HG03558 (cell line): Measurements from ENCODE around the gene PHTF1.

Experiments
- ATAC-seq: cut with Tn5 transposase; IDR thresholded peaks from one replicate; pipeline ENCODE4 v1.9.1; 2021; ENCODE audit warnings: moderate number of reproducible peaks; ENCODE audit not compliant: unreplicated experiment; ENCODE audit errors: extremely low read depth

The PHTF1 gene

DNA sequence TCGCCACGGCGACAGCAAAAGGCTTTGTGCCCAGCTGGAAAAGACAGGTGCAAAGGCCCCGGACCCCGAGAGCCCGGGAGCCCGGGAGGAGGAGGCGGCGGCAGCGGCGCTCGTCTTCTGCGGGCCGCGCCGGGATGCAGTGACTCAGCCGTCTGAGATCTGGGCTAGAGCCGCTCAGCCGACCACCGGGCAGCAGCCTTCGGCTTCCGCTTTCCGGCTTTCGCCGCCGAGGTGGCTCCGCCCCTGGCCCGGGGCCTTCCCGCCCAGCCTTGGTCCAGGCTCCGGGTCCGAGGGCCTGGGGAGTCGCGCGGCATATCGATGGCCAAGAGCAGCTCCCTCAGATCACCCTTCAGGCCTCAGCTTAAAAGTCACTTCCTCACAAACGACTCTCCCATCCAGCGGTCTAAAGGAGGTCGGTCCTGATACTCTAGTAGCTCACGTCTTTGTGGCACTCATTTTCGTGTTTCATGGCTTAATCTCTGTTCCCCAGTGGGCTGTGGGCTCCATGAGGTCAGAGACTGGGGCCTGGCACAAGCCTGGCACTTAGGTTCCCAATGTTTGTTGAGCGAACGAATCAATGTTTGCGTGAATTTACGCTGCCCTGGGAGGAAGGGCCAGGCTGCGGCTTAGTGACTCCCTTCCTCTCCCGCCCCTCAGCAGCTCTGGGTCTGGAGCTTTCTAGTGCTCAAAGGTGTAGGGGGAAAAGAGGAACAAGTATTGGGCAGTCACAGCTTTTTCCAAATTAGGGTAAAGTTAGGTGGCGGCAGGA, at the start of gene PHTF1:
Gene PHTF1 (minus strand): TSS at position 154 of the 769 bp plus-strand sequence. CDS start 783 bp downstream, outside the sequence.
- peak; percentile 48 for ATAC-seq

DNA sequence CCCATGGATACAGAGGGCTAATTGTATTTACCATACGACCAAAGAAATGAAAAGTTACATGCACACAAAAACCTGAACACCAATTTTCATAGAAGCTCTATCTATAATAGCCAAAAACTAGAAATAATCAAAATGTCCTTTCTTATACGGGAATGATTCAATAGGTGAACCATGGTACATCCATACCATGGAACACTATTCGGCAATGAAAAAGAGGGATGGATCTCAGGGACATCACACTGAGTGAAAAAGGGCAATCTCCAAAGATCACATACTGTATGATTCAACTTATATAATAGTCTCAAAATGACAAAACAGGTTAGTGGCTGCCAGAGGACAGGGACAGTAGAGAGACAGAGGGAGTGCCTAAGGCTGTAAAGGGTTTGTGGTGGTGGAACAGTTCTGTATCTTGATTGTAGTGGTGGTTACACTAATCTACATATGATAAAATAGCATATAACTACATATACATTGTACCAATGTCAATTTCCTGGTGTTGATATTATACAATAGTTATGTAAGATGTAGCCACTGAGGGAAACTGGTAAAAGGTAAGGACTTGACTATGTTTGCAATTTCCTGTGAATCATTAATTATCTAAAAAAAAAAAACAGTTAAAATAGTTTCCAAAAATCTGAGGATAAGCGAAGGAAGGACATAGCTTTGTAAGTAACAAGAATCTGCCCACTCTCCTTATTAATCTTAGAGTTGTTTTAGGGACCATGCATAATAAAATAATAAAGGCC, 49.3 kb upstream of the PHTF1 start:
- no peak for ATAC-seq

DNA sequence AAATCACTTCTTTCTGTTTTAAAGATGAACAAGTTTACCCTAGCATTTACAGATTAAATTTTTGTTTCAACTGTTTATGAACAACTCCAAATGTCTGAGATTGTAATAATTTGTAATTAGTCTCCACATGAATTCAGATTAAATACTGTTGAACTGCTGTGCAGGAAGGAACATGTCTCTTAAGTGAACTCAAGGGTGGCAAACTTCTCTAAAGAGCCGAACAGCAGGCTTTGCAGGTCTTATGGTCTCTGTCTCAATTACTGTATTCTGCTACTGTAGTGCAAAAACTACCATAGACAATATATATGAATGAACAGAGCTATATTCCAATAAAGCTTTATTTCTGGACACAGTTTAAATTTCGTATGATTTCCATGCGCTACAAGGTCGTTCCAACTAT, 46.4 kb upstream of the PHTF1 start:
- no peak for ATAC-seq

DNA sequence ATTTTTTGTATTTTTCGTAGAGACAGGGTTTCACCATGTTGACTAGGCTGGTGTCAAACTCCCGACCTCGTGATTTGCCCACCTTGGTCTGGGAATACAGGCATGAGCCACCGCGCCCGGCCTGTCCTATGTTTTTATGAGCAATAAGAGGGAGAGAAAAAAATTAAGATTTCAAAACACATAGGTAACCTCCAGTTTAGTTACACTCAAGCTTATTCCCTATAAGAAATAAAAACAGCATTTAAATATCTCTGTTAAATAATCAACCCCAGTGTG, 45.9 kb upstream of the PHTF1 start:
- no peak for ATAC-seq

DNA sequence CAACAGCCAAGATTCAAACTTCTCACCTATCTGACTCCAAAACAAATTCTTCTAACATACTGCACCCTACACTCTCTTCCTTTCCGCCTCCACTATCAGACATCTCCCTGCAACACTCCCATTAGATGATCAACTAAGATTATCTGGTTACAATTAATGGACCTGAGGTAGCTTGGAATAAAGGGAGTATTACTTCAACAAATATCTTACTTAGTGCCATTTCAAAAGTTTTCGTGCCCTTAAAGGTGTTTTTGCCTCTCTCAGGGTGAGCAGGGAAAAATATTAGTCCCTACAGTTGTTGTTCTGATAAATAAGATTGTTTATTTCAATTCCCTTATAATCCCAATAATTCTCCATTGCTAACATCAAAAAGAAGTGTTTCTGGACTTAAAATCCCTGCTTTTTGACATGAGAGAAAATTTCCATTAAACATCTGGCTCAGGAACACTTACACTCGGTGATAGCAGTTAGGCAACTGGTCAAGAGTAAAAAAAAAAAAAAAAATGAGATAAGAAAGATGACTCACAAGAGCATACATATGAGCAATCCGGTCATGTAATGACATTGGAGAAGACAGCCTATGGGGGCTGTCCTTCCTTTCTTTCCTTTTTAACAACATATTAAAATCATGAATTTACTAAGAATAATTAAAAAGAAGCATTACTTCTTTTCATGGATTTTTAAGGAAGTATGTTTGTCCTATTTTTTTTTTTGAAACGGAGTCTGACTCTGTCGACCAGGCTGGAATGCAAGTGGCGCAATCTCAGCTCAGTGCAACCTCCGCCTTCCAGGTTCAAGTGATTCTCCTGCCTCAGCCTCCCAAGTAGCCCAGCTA, 45.4 kb upstream of the PHTF1 start:
- ATAC-seq: no peak

DNA sequence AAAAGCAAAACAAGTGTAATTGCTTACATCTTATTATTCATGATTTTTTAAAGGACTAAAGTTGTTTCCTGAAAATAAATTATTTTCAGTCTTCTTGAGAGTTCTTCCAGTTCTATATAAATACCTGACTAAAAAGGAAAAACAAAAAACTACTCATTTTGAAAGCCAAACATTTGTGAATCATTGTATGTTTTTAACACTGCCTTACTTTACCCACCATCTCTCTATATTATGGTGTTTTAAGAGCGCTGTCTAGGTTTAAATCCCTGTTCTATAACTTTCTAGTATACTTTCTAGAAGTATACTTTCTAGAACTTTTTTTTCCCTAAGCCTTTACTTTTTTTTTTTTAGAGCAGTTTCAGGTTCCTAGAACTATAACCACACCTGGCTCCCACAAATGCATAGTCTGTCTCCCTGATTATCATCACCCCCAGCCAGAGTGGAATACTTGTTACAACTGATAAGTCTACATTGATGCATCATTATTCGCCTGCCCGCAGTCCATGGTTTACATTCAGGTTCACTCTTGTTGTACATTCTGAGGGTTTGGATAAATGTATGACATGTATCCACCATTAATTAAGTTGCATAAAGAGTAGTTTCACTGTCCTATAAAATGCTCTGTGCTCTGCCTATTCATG, 43.2 kb upstream of the PHTF1 start:
- no peak for ATAC-seq

DNA sequence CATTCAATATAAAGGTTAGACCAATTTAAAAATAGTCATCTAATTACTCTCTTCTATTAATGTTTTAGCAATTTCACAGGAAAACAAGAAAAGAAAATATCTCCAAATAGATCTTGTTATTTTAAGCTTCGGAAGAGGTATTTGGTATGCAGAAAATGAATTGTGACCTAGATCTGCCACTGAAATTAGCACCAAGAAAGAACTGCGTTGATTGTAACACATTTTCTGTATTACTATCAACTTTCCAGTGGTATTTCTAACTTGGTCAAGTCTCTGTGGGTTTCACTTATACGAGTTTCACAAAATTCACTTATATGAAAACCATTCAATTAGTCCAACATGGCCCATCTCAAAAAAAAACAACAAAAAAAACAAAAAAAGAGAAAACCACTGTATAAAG, 41.2 kb upstream of the PHTF1 start:
- ATAC-seq: no peak

DNA sequence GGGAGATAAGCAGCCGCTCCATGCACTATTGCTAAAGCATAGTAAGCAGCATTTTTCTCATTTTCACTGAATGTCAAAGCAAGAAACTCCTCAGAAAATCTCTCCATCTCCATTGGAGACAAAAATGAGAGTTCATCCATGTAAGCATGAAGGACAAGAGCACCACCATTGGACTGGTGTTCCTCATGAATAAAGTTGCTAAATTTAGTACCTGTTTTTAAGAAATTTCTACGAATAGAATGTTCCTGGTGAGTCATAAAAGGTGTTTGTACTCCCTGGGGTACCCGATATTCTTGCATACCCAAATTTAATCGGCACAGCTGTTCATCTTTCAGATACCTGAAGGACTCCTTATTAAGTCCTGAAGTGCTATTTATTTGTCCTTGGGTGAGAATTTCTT, 38.2 kb upstream of the PHTF1 start:
- no peak for ATAC-seq

DNA sequence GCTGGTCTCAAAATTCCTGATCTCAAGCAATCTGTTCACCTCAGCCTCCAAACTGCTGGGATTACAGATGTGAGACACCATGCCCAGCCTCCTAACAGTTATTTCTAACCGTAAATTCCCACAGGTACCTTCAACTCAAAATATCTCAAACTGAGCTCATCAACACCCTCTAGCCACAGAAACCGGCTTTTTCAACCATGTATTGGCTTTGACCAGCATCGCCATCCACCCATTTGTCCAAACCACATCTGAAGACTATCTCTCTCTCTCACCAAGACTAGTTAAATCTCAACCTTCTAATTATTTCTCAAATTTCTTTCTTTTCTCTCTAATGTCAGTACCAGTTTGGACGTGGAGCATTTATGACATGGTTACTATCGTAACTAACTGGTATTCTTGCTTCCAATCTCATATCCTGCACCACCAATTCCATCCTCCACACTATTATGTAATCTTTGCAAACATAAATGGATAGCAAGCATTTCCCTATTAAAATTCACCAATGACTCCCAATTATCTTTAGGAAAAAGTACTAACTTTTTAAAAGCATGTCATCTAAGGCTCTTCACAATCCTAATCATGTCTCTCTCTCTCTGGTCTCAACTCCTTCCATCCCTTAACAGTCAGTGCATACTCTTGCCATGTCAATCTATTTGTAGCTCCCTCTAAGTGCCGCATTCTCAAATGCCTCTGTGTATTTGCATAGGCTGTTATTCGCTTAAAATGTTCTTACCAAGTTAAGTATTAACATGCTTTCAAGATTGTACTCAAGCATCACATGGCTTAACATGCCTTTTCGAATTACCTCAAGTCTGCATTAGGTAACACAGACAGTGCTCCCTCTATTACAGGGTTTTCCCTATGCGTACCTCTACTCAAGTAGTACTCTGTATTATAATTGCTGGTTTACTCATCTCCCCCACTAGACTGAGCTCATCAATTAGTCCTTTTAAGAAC, 34.9 kb upstream of the PHTF1 start:
- no peak for ATAC-seq

DNA sequence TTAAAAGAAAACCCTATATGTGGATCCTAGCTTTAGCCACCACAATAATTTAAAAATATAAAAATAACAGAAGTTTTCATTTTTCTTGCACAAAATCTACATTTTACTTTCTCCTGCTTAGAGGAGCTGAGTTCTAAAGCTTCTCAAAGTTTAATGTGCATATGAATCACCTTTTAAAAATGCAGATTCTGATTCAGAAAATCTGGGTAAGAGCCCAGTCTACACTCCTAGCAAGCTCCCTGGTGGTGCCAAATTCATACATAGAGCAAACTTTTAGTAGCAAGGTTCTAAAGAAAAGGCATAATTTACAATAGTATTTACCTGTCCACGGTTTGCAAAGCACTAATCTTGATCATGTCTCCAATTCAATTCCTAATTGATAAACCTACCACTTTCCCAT, 33.7 kb upstream of the PHTF1 start:
- no peak for ATAC-seq

DNA sequence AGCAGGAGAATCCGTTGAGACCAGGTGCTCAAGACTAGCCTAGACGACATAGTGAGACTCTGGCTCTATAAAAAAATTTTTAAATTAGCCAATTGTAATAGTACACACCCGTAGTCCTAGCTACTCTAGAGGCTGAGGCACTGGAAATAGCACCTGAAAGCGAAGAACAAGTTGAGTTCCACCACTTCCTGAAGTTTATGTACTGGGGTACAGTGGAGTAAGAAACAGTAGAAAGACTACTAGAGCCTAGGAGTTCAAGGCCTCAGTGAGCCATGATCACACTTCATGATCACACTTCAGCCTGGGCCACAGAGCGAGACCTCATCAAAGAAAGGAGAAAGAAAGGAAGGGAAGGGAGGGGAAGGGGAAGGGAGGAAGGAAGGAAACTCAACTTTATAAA, 33.2 kb upstream of the PHTF1 start:
- no peak for ATAC-seq

DNA sequence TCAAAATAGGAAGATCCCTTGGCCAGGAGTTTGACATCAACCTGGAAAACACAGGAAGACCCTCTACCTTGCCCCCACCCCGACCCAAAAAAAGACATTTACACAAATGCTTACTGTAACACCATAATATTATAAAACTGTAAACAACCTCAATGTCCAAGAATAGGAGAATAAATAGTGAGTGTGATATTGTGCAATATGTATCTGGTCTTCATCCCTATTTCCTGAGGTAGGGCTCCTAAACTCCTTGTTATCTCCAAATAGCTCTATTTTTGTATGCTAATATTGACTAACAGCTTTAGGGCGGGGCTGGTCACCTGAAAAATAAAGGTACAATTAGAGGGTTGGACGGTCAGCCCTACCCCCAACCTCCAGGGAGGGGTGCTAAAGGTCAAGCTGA, 29.5 kb upstream of the PHTF1 start:
- ATAC-seq: no peak

DNA sequence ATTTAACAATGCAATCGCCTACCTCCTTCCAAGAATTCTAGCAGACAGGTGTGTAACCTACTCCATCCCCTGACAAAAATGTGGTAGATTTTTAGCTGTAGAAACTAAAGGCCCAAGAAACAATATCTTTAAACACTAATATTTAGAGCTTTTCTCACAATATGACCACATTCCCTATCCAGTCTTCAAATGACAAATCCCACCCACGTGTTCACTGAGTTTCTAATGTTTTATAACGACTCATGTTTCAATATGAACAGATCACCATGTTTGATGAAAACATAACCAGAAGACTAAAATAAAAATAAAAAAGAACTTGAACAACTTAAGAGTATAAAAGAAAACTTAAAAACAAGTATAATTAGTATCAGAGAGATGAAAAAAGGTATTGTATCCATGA, 28.4 kb upstream of the PHTF1 start:
- no peak for ATAC-seq

DNA sequence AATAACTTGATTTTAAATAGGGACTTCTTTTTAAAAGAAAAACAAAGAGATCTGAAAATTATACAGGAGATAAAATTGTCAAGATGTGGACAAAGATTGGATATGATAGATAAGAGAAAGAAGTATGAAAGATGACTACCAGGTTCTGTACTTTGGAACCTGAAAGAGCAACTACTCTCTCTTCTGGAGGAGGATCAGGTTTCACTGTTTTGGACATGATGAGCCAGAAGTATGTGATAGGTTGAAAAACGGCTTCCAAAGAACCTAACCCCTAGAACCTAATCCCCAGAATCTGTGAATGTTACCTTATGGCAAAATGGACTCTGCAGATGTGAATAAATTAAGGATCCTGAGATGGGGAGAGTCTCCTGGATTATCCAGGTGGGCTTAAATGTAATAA, 26.8 kb upstream of the PHTF1 start:
- no peak for ATAC-seq

DNA sequence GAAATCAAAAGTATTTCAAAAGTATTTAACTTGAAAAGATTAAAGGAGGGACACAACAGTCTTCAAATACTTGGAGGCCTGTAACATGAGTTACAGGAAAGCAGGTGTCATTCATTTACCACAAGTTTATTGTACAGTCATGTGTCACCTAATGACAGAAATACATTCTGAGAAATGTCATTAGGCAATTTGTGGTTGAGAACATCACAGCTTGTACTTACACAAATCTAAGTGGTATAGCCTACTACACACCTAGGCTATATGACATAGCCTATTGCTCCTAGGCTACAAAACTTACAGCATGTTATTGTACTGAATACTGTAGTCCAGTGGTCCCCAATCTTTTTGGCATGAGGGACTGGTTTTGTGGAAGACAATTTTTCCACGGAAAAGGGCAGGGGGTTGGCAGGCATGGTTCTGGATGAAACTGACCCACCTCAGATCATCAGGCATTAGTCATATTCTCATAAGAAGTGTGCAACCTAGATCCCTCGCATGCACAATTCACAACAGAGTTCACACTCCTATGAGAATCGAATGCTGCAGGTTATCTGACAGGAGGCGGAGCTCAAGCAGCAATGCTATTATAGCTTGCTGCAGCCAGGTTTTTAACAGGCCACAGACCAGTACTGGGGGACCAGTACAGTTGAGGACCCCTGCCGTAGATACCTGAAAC, 25.0 kb upstream of the PHTF1 start:
- ATAC-seq: peak; percentile 69

DNA sequence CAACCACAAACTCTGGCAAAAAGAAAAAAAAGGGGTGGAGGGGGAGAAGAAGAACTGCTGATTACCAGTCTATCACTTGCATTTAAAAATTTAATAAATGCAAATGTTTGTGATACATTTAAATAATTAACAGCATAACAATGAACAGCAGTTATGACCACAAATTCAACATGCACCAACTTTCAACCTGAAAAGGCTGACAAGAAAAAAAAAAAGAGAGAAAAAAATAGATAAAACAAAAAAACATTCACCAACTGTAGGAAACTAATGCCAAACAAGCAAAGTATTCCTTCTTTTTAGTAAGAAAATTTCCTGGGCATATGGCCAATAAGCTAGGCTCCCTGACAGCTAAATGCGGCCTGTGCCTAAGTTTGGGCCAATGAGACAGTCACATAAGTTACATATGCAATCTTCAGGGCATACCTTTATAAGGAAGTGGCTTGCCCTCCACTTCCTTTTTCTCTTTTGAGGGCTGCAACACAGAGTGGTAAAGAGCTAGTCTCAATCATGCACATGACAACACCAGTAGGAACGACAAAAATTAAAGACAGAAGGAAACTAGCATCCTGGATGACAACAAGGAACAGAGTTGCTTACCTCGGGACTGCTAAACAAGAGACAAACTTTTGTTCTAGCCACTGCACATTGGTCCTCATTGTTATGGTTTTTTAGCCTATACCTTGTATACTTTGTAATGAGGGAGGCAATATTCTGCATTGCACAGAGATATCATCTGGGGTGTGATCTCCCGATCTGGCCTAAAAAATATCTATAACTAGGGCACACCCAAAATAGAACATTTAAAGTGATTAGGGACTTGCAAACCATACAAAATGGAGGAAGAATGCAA, 24.2 kb upstream of the PHTF1 start:
- peak; percentile 51 for ATAC-seq

DNA sequence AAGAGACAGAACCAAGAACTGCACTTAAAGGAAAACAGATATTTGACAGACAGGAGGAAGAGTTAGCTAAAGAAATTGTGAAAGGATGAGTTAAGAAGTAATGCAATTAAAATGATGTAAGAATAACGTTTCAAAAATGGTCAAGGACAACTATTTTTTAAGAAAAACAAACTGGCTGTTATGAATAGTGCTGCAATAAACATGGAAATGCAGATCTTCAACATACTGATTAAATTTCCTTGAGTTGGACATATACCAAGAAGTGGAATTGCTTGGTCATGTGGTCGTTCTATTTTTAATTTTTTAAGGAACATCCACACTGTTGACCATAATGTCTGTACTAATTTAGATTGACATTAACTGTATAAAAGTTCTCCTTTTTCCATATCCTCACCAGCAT, 23.1 kb upstream of the PHTF1 start:
- no peak for ATAC-seq
